MCF 10A (cell line): ENCODE results near the gene FABP1. TPM values are rescaled to one million over a fixed set of nuclear protein-coding genes. Genes with fewer than 3 reads are reported as not detected.

Experiments used
- BruUV-seq: library from RNA; stranded (reverse); fragments of 400-500 nt; replicated peaks from 2 replicates; lab custom pipeline; 2021; lab: Mats Ljungman, UMichigan
- CTCF ChIA-PET: fragments of 300-600 bp; sonication (Branson Sonifier 250); formaldehyde crosslinking; extraction: SDS; loops from one replicate; lab custom pipeline; 2021; ENCODE audit warnings: antibody characterized with exemption, inconsistent platforms; lab: Yijun Ruan, JAX
- POLR2A ChIA-PET: fragments of 300-600, 350-650 bp; sonication (Branson Sonifier 250); formaldehyde crosslinking; extraction: SDS; loops from one replicate; lab custom pipeline; 2020; ENCODE audit warnings: antibody characterized with exemption, inconsistent platforms; lab: Yijun Ruan, JAX
- DNase-seq: peaks from one replicate; pipeline ENCODE4 v3.0.0-alpha.2; 2018; ENCODE audit not compliant: unreplicated experiment
- H3K27ac Mint-ChIP-seq: one replicate; pipeline ENCODE4 v1.8.0; 2022; ENCODE audit warnings: mild to moderate bottlenecking, low read depth, mixed read lengths; ENCODE audit not compliant: unreplicated experiment
- H3K27me3 Mint-ChIP-seq: one replicate; pipeline ENCODE4 v1.8.0; 2022; ENCODE audit warnings: mixed read lengths; ENCODE audit not compliant: insufficient read depth, unreplicated experiment
- H3K36me3 Mint-ChIP-seq: one replicate; pipeline ENCODE4 v1.8.0; 2022; ENCODE audit warnings: mild to moderate bottlenecking, moderate library complexity, mixed read lengths; ENCODE audit not compliant: insufficient read depth, unreplicated experiment
- H3K4me1 Mint-ChIP-seq: one replicate; pipeline ENCODE4 v1.8.0; 2022; ENCODE audit warnings: mixed read lengths; ENCODE audit not compliant: insufficient read depth, unreplicated experiment
- H3K4me3 Mint-ChIP-seq: one replicate; pipeline ENCODE4 v1.8.0; 2022; ENCODE audit warnings: mild to moderate bottlenecking, moderate library complexity, mixed read lengths; ENCODE audit not compliant: unreplicated experiment
- H3K9me3 Mint-ChIP-seq: one replicate; pipeline ENCODE4 v1.8.0; 2022; ENCODE audit warnings: mixed read lengths; ENCODE audit not compliant: unreplicated experiment
- CTCF ChIP-seq: fragments of 200-600 bp; IDR thresholded peaks from one replicate; pipeline ENCODE4 v1.8.0; 2022; ENCODE audit warnings: antibody characterized with exemption, mild to moderate bottlenecking; ENCODE audit not compliant: unreplicated experiment
- intact Hi-C: fragments of 100-400 bp; cut with micrococcal nuclease; formaldehyde crosslinking; loops from 2 replicates; pipeline ENCODE4 v1.14.1; 2022
- microRNA-seq: library from miRNA; unstranded; fragments of <30 nt; microRNA quantifications from one replicate; pipeline ENCODE4 v1.2.0, GENCODE V29; 2022
- total RNA-seq: library from RNA; stranded (reverse); gene quantifications from 2 replicates; pipeline ENCODE4 v1.2.3, GENCODE V29; 2022

Gene FABP1
- total RNA-seq, 1 experiment from 2014 or later: not detected

- Mint-ChIP-seq H3K9me3 (no peaks in the 10 kb centered on the region), H3K27me3 (no peaks in the 10 kb centered on the region), H3K27ac (no peak overlapping the region), H3K4me3 (no peak overlapping the region), H3K36me3 (no peaks in the 10 kb centered on the region), H3K4me1 (peaks cover 14% of the 10 kb centered on the region)
- intact Hi-C loops: no loop called here
- POLR2A ChIA-PET: interaction anchor here (0.7 kb wide), 1 partner anchor 21 kb away, joined by 3 read pairs; no protein-coding TSS in a partner anchor
- BruUV-seq: no TSS peak
- no peak for TF ChIP-seq CTCF
- no peak for DNase-seq
- CTCF ChIA-PET: interaction anchor here (0.9 to 1.7 kb wide), 3 partner anchors 18 to 112 kb away, joined by 3 to 4 read pairs (median 3); no protein-coding TSS in a partner anchor
These were observed 49.2 kb downstream of the FABP1 start for GRCh38 chr2:88078643-88079172.

GRCh38 chr2:88077080-88077479, 50.8 kb downstream of the FABP1 start:
- no peak for TF ChIP-seq CTCF
- CTCF ChIA-PET: interaction anchor here (0.8 to 9.9 kb wide), 2 partner anchors 15 to 17 kb away, joined by 3 to 69 read pairs; no protein-coding TSS in a partner anchor
- intact Hi-C loops: no loop called here
- BruUV-seq: no TSS peak
- Mint-ChIP-seq H3K27ac (no peak overlapping the region), H3K4me1 (peaks cover 14% of the 10 kb centered on the region), H3K36me3 (no peaks in the 10 kb centered on the region), H3K4me3 (no peak overlapping the region), H3K9me3 (peaks cover 5% of the 10 kb centered on the region), H3K27me3 (no peaks in the 10 kb centered on the region)
- POLR2A ChIA-PET: no interaction called here
- DNase-seq: no peak

GRCh38 chr2:88074854-88075292, 53.0 kb downstream of the FABP1 start:
- intact Hi-C loops: no loop called here
- H3K4me3 Mint-ChIP-seq: no peak overlapping the region
- no peak for TF ChIP-seq CTCF
- H3K27me3 Mint-ChIP-seq: no peaks in the 10 kb centered on the region
- ChIA-PET CTCF (interaction anchor here (1.2 to 9.9 kb wide), 3 partner anchors 15 to 86 kb away, joined by 4 to 69 read pairs (median 4); no protein-coding TSS in a partner anchor), POLR2A (interaction anchor here (1.0 to 1.7 kb wide), 2 partner anchors 10 to 14 kb away, joined by 4 read pairs; no protein-coding TSS in a partner anchor)
- no TSS peak for BruUV-seq
- peak overlapping the region; percentile 49 for H3K27ac Mint-ChIP-seq
- H3K36me3 Mint-ChIP-seq: no peaks in the 10 kb centered on the region
- H3K9me3 Mint-ChIP-seq: peaks cover 5% of the 10 kb centered on the region
- peaks cover 14% of the 10 kb centered on the region for H3K4me1 Mint-ChIP-seq
- DNase-seq: peak; percentile 66

GRCh38 chr2:88074150-88074549, 53.7 kb downstream of the FABP1 start:
- DNase-seq: no peak
- intact Hi-C loops: no loop called here
- Mint-ChIP-seq H3K27me3 (no peaks in the 10 kb centered on the region), H3K4me1 (peaks cover 14% of the 10 kb centered on the region), H3K9me3 (peaks cover 5% of the 10 kb centered on the region), H3K4me3 (no peak overlapping the region), H3K36me3 (no peaks in the 10 kb centered on the region), H3K27ac (no peak overlapping the region)
- TF ChIP-seq CTCF: no peak
- no TSS peak for BruUV-seq
- POLR2A ChIA-PET: interaction anchor here (1.7 kb wide), 1 partner anchor 14 kb away, joined by 4 read pairs; no protein-coding TSS in a partner anchor
- CTCF ChIA-PET: interaction anchor here (1.2 to 9.9 kb wide), 2 partner anchors 14 to 23 kb away, joined by 4 to 69 read pairs; no protein-coding TSS in a partner anchor

Small RNAs within 50 kb of the gene (microRNA-seq; reads per million reads assigned to microRNA genes)
- not detected for gene MIR4780

Other genes starting within 250 kb of the FABP1 start
- 5.0 and 9.1 TPM in 2 replicates for gene RNU2-63P, start 111.5 kb downstream of the FABP1 start, total RNA-seq
- 24.9 and 36.6 TPM in 2 replicates for gene KRCC1, start 72.3 kb downstream of the FABP1 start, total RNA-seq
- not detected in 2 replicates for gene SMYD1, start 60.2 kb downstream of the FABP1 start, total RNA-seq
- 14.9 and 19.0 TPM in 2 replicates for gene THNSL2, start 42.3 kb upstream of the FABP1 start, total RNA-seq